HFF-Myc (cell line): ENCODE measurements around the gene MOV10L1.
"Not testable (repeated sequence)": the region's sequence is repeated elsewhere in the genome, so short reads cannot be mapped to it uniquely, and the experiment has no call there.

Experiments used
- DNase-seq: peaks from one replicate; pipeline ENCODE4 v3.0.0-alpha.2; 2011; ENCODE audit warnings: low read depth; ENCODE audit errors: extremely low read depth
- H3K4me3 ChIP-seq: replicated peaks from 2 replicates; pipeline ENCODE4 v1.5.1; 2011; ENCODE audit warnings: low read depth, mild to moderate bottlenecking, control low read depth, low read length
- TF ChIP-seq, protein P1 (sequence below): IDR thresholded peaks from 2 replicates; pipeline ENCODE4 v1.5.1; 2012; ENCODE audit warnings: mild to moderate bottlenecking, low read depth, low read length, control low read depth; ENCODE audit errors: missing control alignments

MOV10L1 gene

DNA sequence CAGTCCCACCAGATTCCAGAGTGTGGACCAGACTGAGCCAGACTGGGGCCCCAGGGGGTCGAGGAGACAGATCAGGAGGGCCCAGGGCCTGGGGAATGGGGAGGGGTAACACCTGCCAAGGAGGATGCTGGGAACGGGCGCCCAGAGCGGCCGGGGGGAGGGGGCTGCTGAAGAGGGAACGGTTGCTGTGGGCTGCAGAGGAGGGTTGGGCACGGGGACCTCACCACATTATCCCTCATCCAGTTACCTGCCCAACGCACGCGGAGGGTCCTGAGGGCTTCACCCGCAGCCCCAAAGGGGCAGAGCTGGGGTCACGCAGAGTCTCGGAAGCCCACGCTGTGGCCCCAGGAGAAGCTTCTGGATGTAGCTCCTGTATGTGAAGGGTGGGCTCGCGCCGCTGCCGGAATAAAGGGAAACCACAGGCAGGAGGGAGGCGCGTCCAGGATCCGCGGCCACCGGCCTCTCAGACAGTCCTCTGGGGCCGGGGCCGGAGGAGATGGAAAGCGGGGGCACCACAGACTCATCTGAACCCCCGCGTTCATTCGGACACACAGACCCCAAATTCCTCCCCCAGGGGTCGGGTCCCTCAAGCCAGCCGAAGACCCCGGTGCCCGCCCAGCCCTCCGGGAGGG, 110.1 kb downstream of the MOV10L1 start:
- TF ChIP-seq, protein P1, sequence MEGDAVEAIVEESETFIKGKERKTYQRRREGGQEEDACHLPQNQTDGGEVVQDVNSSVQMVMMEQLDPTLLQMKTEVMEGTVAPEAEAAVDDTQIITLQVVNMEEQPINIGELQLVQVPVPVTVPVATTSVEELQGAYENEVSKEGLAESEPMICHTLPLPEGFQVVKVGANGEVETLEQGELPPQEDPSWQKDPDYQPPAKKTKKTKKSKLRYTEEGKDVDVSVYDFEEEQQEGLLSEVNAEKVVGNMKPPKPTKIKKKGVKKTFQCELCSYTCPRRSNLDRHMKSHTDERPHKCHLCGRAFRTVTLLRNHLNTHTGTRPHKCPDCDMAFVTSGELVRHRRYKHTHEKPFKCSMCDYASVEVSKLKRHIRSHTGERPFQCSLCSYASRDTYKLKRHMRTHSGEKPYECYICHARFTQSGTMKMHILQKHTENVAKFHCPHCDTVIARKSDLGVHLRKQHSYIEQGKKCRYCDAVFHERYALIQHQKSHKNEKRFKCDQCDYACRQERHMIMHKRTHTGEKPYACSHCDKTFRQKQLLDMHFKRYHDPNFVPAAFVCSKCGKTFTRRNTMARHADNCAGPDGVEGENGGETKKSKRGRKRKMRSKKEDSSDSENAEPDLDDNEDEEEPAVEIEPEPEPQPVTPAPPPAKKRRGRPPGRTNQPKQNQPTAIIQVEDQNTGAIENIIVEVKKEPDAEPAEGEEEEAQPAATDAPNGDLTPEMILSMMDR: no peak
- no peak for DNase-seq

DNA sequence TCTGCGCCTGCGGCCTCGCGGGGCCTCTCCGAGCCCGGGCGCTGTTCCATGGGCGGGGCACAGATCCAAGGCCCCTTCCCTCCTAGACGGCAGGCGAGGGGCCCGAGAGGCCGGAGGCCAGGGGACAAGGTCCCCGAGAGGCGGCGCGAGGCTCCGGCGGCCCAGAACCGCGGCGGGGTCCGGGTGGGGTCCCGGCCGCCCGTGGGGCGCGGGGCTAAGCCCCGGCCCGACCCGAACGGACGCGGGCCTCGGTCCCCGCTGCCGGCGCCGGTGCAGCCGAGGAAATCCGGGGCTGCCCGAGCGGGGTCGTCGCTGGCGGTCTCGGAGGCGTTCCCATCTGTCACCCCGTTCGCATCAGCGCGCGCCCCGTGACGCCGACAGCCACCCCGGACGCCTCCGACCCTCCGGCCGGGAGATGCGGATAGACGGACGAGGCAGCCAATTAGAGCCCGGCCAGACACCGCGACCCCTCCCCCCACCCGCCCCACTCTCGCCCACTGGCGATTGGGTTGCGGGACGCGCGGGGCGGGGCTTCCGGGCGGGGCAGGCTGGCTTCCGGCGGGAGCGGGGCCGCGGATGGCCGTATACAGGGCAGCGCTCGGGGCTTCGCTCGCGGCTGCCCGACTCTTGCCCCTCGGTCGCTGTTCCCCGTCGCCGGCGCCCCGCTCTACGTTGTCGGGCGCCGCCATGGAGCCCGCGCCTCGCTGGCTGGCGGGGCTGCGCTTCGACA, 110.8 kb downstream of the MOV10L1 start, which contains the start of gene SELENOO:
Gene SELENOO, plus strand, starts transcription at position 551 of the 730 bp plus-strand sequence. Its CDS starts 26 bp downstream, at position 577.
- TF ChIP-seq, protein P1: no peak
- DNase-seq: peak; percentile 45
- H3K4me3 ChIP-seq: peak within 1 kb of the TSS; percentile 65

More for the DNA sequence above, 110.1 kb downstream of the MOV10L1 start:
- peak overlapping the region; percentile 65 for H3K4me3 ChIP-seq

DNA sequence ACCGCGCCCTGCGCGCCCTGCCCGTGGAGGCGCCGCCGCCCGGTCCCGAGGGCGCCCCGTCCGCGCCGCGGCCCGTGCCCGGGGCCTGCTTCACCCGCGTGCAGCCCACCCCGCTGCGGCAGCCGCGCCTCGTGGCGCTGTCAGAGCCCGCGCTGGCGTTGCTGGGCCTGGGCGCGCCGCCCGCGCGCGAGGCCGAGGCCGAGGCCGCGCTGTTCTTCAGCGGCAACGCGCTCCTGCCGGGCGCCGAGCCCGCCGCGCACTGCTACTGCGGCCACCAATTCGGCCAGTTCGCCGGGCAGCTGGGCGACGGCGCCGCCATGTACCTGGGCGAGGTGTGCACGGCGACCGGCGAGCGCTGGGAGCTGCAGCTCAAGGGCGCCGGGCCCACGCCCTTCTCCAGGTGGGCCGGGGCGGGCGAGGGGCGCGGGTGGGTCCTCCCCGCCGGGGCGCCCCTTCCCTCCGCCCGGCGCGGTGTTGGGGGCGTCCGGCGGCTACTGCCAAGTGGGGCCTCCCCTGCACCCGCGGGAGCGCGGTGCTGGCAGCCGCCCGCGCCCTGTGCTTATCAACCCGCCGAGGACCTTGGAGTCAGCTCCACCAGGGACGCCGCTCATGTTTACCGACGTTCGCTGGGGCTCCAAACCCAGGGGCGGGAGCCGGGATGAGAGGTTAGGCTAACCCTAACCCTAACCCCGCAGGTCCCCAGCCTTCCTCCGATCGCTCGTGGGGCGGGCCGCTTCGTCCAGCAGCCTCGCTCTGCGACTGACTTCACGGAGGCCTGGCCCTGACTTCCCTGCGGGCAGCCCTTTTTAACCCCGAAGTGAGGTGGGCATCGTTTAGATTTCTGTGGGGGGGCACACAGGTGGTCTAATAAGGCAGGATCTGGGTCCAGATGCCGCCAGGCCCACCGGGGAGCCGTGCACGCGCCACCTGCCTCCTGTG, 111.7 kb downstream of the MOV10L1 start:
- DNase-seq: no peak
- H3K4me3 ChIP-seq: peak overlapping the region; percentile 65

DNA sequence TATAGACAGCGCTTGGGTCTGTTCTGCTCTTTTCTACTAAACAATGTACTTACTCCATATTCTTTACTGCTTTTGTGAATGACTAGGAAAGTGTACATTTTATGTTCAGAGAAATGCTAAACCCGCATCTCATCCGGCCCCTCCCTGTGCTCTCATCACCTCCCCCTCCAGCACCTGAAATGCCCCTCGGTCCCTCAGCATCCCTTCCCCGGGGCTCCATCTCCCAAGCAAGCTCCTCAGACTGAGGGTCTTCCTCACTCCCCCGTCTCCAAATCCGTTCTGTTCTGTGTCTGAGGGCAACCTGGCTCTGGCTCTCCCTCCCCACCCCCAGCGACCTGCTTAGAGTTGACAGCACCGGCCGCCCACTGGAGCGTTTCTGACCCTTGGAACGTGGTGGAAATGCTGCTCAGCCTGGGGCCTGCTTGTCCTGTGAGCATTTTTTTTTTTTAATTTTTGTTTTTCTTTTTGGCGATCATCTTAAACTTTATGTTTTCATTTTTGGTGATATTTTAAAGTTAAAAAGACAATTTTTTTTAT, 112.4 kb downstream of the MOV10L1 start:
- TF ChIP-seq, protein P1: no peak
- H3K4me3 ChIP-seq: peak overlapping the region; percentile 65
- no peak for DNase-seq

More for the DNA sequence above, 111.7 kb downstream of the MOV10L1 start:
- TF ChIP-seq, protein P1: no peak

DNA sequence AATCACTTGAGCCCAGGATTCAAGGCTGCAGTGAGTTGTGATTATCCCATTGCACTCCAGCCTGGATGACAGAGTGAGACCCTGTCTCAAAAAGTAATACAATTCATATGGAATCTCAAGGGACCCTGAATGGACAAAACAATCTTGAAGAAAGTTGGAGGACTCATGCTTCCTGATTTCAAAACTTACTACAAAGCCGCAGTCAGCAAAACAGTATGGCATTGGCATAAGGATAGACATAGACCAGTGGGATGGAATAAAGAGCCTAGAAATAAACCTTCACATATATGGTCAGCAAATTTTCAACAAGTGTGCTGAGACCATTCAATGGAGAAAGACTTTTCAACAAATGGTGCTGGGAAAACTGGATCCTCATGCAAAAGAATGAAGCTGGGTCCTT, 113.5 kb downstream of the MOV10L1 start:
- DNase-seq: no peak
- H3K4me3 ChIP-seq: no peak overlapping the region
- TF ChIP-seq, protein P1: no peak

DNA sequence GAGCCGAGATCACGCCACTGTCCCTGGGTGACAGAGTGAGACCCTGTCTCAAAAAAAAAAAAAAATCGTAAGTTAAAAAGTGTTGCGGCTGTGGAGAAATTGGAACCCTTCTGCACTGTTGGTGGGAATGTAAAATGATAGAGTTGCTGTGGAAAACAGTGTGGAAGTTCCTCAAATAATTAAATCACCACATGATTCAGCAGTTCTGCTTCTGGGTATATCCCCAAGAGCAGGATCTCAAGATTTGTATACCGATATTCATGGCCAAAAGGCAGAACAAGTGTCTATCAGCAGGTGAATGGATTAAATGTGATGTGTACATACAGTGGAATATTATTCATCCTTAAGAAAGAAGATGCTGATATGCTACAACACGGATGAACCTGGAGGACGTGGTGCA, 114.8 kb downstream of the MOV10L1 start:
- H3K4me3 ChIP-seq: no peak overlapping the region
- DNase-seq: no peak
- TF ChIP-seq, protein P1: no peak

DNA sequence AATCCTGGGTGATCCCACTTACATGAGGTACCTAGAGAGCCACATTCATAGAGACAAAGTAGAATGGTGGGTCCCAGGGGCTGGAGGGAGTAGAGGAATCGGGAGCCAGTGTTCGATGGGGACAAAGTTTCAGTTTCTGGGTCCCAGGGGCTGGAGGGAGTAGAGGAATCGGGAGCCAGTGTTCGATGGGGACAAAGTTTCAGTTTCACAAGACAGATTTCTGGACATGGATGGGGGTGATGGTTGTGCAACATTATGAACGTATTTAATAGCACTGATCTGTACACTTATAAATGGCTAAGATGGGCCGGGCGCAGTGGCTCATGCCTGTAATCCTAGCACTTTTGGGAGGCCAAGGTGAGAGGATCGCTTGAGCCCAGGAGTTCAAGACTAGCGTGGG, 115.2 kb downstream of the MOV10L1 start:
- H3K4me3 ChIP-seq: not testable (repeated sequence)

More for the DNA sequence above, 115.2 kb downstream of the MOV10L1 start:
- not testable (repeated sequence) for DNase-seq
